ENCODE data around the gene CYP11A1.

CYP11A1 gene

DNA sequence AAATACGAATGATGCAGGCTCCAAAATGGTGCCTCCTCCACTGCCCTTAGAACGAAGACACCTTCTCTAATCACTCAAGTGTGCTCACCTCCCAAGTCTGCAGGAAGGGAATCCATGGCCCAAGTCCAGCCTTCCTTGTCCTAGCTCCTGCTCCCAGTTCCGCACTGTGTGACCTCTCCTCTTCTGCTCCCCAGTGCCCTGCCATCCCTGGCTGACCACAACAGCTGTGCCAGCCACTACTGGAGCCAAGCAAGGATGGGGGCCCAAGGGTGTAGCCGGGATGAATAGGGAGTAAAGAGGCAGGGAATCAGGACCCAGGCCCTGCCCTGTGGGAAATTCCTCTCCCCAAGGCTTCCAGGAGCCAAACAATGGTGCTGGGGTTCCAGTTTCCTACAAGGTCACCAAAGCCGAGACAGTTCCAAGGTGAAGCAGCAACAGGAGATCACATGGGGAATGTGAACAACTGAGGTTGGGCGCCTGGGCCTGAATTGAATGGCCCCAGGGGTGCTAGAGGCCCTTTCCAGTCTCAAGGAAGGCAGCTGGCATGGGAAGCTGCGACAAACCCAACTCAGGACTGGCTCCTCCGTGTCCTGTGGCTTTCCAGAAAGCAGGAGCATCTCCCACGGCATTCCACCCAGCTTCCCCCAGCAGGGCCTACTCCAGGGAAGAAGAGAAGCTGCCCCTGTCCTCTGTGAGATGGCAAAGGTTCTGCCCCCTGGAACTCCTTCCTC lies 46.1 kb upstream of the CYP11A1 start:
- ChIA-PET POLR2A (interaction anchor here (1.1 kb wide), 1 partner anchor 17 kb away, joined by 3 read pairs; no protein-coding TSS in a partner anchor), CTCF (interaction anchor here (1.6 to 2.9 kb wide), 3 partner anchors 9 to 13 kb away, joined by 4 to 9 read pairs (median 5); no protein-coding TSS in a partner anchor)
- DNase-seq (ENCODE audit: extremely low spot score) = no peak
- TF ChIP-seq, protein P1, sequence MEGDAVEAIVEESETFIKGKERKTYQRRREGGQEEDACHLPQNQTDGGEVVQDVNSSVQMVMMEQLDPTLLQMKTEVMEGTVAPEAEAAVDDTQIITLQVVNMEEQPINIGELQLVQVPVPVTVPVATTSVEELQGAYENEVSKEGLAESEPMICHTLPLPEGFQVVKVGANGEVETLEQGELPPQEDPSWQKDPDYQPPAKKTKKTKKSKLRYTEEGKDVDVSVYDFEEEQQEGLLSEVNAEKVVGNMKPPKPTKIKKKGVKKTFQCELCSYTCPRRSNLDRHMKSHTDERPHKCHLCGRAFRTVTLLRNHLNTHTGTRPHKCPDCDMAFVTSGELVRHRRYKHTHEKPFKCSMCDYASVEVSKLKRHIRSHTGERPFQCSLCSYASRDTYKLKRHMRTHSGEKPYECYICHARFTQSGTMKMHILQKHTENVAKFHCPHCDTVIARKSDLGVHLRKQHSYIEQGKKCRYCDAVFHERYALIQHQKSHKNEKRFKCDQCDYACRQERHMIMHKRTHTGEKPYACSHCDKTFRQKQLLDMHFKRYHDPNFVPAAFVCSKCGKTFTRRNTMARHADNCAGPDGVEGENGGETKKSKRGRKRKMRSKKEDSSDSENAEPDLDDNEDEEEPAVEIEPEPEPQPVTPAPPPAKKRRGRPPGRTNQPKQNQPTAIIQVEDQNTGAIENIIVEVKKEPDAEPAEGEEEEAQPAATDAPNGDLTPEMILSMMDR (IDR thresholded peaks at IDR 0.05; ENCODE audit: control extremely low read depth, extremely low read depth, low read depth, missing control alignments) = no peak

DNA sequence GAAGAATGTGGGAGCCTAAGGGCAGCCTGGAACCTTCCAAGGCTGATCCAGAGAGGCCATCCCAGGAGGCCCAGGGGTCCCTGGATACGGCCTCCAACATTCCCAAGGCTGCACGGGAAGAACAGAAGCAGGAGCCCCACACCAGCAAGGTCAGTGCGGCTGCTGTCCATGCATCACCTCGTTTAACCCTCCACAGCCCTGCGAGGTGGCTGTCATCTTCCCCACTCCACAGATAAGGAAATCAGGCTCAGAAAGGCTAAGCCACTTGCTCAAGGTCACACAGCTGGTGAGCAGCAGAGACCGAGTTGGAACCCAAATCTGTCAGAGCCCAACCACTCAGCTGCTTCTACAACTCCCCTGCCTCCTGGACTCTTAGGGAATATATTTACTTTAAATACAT lies 44.7 kb upstream of the CYP11A1 start:
- ChIA-PET POLR2A (interaction anchor here (0.7 to 2.3 kb wide), 2 partner anchors 10 to 27 kb away, joined by 3 to 6 read pairs; no protein-coding TSS in a partner anchor), CTCF (interaction anchor here (1.1 to 14.5 kb wide), 7 partner anchors 10 to 36 kb away, joined by 3 to 160 read pairs (median 4); no protein-coding TSS in a partner anchor)

DNA sequence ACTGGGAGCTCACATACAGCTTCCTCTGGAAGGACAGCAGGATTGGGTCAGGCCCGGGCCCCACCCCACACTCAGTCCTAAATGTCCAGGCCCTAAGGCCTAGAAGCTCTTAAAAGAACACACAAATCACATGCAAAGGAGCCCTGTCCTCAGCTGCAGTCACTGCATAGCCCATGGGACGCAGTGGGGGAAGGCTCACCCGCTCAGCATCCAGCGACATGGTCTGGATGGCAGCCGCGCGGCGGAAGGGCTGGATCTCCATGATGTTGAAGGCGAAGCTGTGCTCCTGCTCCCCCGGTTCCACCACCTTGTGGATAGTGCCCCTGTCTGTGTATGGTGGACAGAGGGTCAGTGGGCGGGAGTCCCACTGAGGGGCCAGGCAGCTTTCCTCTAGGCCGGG lies 44.2 kb upstream of the CYP11A1 start:
- ChIA-PET POLR2A (interaction anchor here (2.3 kb wide), 1 partner anchor 9 kb away, joined by 6 read pairs; no protein-coding TSS in a partner anchor), CTCF (interaction anchor here (1.1 to 14.5 kb wide), 7 partner anchors 9 to 37 kb away, joined by 3 to 160 read pairs (median 4); no protein-coding TSS in a partner anchor)
- no peak for DNase-seq (ENCODE audit: extremely low spot score)
- TF ChIP-seq, protein P1 (IDR thresholded peaks at IDR 0.05; ENCODE audit: control extremely low read depth, extremely low read depth, low read depth, missing control alignments) = no peak

More for the DNA sequence above, 44.7 kb upstream of the CYP11A1 start:
- no peak for DNase-seq (ENCODE audit: extremely low spot score)
- TF ChIP-seq, protein P1 (IDR thresholded peaks at IDR 0.05; ENCODE audit: control extremely low read depth, extremely low read depth, low read depth, missing control alignments) = no peak

DNA sequence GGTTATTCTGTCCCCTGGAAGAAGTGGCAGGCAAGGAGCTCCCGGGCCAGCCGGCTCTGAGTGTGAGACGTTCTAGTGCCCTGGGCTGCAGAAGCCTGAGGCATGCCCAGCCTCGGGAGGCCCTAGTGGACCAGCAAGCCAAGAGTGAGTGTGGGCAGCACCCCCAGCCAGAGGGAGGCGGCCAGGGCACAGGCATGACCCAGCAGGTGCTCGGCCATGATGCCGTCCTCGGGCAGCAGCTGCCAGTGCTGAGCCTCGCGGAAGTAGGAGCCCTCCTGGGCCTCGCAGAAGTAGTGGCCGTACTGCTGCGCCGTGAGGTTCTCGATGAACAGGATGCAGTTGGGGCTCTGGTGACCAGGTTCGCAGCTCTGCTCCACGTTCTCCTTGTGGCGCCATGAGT lies 43.1 kb upstream of the CYP11A1 start:
- POLR2A ChIA-PET = interaction anchor here (0.7 to 2.3 kb wide), 2 partner anchors 8 to 17 kb away, joined by 4 to 6 read pairs; no protein-coding TSS in a partner anchor
- no peak for DNase-seq (ENCODE audit: extremely low spot score)
- TF ChIP-seq, protein P1 (IDR thresholded peaks at IDR 0.05; ENCODE audit: control extremely low read depth, extremely low read depth, low read depth, missing control alignments) = no peak
- CTCF ChIA-PET = interaction anchor here (1.1 to 14.5 kb wide), 7 partner anchors 9 to 36 kb away, joined by 3 to 160 read pairs (median 3); no protein-coding TSS in a partner anchor

DNA sequence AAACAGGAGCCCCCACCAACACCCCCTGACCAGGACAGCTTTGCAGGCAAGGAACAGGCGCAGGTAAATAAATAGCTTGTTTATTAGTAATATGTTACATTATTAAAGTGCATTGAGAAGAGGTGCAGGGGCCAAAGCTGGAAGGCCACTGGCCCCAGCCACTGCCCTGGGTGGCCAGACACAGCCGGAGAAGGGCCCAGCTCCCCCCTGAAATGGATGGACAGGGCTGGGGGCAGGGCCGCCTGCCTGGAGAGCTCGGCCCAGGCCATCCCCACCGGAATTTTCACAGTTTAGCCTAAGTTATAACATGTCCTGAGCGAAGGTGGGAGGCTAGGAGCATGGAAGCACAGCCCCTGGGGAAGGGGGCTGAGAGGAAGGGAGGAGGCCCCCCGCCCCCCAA lies 41.8 kb upstream of the CYP11A1 start:
- no peak for DNase-seq (ENCODE audit: extremely low spot score)
- ChIA-PET CTCF (interaction anchor here (1.2 to 14.5 kb wide), 5 partner anchors 13 to 30 kb away, joined by 3 to 160 read pairs (median 4); no protein-coding TSS in a partner anchor), POLR2A (interaction anchor here (0.5 to 1.5 kb wide), 3 partner anchors 9 to 25 kb away, joined by 3 to 5 read pairs (median 5); partner anchors contain the start of gene SEMA7A)
- TF ChIP-seq, protein P1 (IDR thresholded peaks at IDR 0.05; ENCODE audit: control extremely low read depth, extremely low read depth, low read depth, missing control alignments) = no peak

DNA sequence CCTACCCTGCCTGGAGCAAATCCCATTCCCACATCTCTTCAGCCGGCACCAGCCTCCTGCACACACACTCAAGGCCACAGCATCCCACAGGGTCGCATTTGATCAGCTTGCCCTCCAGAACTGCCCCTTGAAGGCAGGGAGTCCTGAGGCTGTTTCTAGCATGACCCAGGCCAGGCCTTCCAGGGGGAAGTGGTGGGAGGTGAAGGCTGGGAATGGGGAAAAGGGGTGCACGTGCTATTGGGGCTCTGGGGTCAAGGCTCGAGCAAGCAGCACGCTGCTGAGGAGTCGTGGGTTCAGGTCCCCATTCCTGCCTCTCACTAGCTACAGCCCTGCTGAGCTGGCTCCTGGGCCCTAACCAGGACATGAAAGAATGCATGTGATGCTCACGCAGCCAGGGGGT lies 41.4 kb upstream of the CYP11A1 start:
- ChIA-PET CTCF (interaction anchor here (1.2 to 14.5 kb wide), 5 partner anchors 14 to 30 kb away, joined by 3 to 160 read pairs (median 4); no protein-coding TSS in a partner anchor), POLR2A (interaction anchor here (1.2 to 1.5 kb wide), 2 partner anchors 10 to 11 kb away, joined by 3 to 5 read pairs; no protein-coding TSS in a partner anchor)
- TF ChIP-seq, protein P1 (IDR thresholded peaks at IDR 0.05; ENCODE audit: control extremely low read depth, extremely low read depth, low read depth, missing control alignments) = no peak
- DNase-seq (ENCODE audit: extremely low spot score) = no peak
